ENCODE results near the gene VSIG10L2.
A peak's percentile ranks its signal among the peaks of the same experiment; 100 is the strongest.

VSIG10L2 gene

GRCh38 chr11:125960771-125961170 is 14.9 kb downstream of the VSIG10L2 start:
- no peak overlapping the region for H3K4me3 ChIP-seq (ENCODE audit: low read depth, low read length)
- TF ChIP-seq POLR2A (IDR thresholded peaks at IDR 0.05; ENCODE audit: extremely low read depth, insufficient read length) = no peak
- no peak for TF ChIP-seq MAX (IDR thresholded peaks at IDR 0.05; ENCODE audit: low read depth, low read length)
- TF ChIP-seq CTCF (IDR thresholded peaks at IDR 0.05; ENCODE audit: low read depth, low read length) = no peak
- TF ChIP-seq MYC (IDR thresholded peaks at IDR 0.05; ENCODE audit: low read depth, low read length) = no peak
- DNase-seq (ENCODE audit: low read depth) = no peak

DNA sequence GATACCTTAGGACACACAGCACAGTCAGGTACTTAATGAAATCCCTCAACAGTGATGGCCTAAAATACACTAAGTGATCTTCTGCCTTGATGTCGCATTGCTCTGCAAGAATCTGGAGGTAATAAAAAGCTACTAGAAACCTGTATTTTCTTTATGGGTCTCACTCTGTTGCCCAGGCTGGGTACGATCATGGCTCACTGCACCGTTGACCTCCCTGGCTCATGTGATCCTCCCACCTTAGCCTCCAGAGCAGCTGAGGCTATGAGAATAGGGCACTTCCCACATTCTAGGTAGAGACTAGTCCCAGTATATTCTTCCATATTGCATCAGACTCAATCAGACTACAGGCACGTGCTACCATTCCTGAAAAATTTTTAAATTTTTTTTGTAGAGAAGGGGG is 21.7 kb downstream of the VSIG10L2 start:
- TF ChIP-seq MAX (IDR thresholded peaks at IDR 0.05; ENCODE audit: low read depth, low read length) (no peak), POLR2A (IDR thresholded peaks at IDR 0.05; ENCODE audit: extremely low read depth, insufficient read length) (no peak), CTCF (IDR thresholded peaks at IDR 0.05; ENCODE audit: low read depth, low read length) (no peak), MYC (IDR thresholded peaks at IDR 0.05; ENCODE audit: low read depth, low read length) (no peak)
- no peak for DNase-seq (ENCODE audit: low read depth)

GRCh38 chr11:125968354-125968753 is 22.5 kb downstream of the VSIG10L2 start:
- no peak overlapping the region for H3K4me3 ChIP-seq (ENCODE audit: low read depth, low read length)
- TF ChIP-seq MYC (IDR thresholded peaks at IDR 0.05; ENCODE audit: low read depth, low read length) = no peak; the same call in 1 of the 2 replicates
- TF ChIP-seq MAX (IDR thresholded peaks at IDR 0.05; ENCODE audit: low read depth, low read length) = peak; percentile 54
- peak; percentile 84 for DNase-seq (ENCODE audit: low read depth)

More for the DNA sequence above, 21.7 kb downstream of the VSIG10L2 start:
- no peak overlapping the region for H3K4me3 ChIP-seq (ENCODE audit: low read depth, low read length)

DNA sequence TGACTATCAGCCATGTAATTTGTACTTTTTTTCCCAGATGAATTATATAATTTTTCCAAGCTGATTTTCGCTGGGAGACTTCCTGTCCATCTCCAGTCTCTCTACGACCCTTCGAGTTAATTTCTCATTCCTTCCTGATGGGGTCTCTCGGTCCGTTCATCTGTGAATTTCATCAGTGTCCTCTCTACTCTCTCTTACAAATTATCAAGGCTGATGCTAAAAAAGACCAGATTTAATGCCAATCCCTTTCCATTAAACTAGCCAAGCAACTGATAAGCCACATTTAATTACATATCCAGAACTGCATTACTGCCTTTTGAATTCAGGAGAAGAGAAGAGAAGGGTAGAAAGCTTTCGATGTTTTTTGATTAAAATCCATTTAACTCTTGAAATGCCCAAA is 25.8 kb downstream of the VSIG10L2 start:
- no peak for TF ChIP-seq POLR2A (IDR thresholded peaks at IDR 0.05; ENCODE audit: extremely low read depth, insufficient read length)
- no peak for TF ChIP-seq MAX (IDR thresholded peaks at IDR 0.05; ENCODE audit: low read depth, low read length)
- DNase-seq (ENCODE audit: low read depth) = no peak
- H3K4me3 ChIP-seq (ENCODE audit: low read depth, low read length) = no peak overlapping the region

DNA sequence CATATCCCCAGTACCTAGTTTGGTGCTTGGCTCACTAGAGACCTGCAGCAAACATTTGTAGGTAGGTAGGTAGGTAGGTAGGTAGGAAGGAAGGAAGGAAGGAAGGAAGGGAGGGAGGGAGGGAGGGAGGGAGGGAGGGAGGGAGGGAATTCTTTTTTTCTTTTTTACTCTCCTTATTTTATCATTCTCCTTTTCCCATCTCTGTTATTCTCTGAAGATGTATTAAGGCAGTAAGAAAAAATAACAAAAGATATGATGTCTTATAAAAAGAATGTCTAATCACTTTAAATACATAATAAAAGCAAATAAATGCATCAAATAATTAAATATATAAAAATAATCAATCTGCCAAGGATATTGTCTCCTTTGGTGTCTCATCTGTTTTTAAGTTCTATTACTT is 28.4 kb downstream of the VSIG10L2 start:
- H3K4me3 ChIP-seq (ENCODE audit: low read depth, low read length) = no peak overlapping the region
- no peak for DNase-seq (ENCODE audit: low read depth)
- TF ChIP-seq CTCF (IDR thresholded peaks at IDR 0.05; ENCODE audit: low read depth, low read length) = no peak
- TF ChIP-seq MYC (IDR thresholded peaks at IDR 0.05; ENCODE audit: low read depth, low read length) = no peak
- no peak for TF ChIP-seq MAX (IDR thresholded peaks at IDR 0.05; ENCODE audit: low read depth, low read length)

DNA sequence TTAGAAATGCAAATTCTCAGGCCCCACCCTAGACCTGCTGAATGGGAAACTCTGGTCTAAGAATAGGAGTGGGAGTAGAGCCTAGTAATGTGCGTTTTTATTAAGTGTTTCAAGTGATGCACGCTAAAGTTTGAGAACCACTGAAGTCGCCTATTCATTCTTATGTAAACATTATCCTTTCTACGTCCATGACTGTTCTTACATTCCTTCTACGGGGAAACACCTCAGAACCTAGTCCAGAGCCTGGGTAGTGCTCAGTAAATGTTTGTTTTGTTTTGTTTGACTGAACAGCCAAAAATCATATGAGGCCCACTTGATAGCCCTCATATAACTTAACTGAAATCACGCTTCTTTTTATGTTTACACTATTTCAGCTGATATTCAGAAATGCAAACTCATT is 29.8 kb downstream of the VSIG10L2 start:
- no peak for DNase-seq (ENCODE audit: low read depth)
- no peak overlapping the region for H3K4me3 ChIP-seq (ENCODE audit: low read depth, low read length)
- TF ChIP-seq MYC (IDR thresholded peaks at IDR 0.05; ENCODE audit: low read depth, low read length) = no peak
- no peak for TF ChIP-seq POLR2A (IDR thresholded peaks at IDR 0.05; ENCODE audit: extremely low read depth, insufficient read length)
- TF ChIP-seq MAX (IDR thresholded peaks at IDR 0.05; ENCODE audit: low read depth, low read length) = no peak
- TF ChIP-seq CTCF (IDR thresholded peaks at IDR 0.05; ENCODE audit: low read depth, low read length) = no peak

DNA sequence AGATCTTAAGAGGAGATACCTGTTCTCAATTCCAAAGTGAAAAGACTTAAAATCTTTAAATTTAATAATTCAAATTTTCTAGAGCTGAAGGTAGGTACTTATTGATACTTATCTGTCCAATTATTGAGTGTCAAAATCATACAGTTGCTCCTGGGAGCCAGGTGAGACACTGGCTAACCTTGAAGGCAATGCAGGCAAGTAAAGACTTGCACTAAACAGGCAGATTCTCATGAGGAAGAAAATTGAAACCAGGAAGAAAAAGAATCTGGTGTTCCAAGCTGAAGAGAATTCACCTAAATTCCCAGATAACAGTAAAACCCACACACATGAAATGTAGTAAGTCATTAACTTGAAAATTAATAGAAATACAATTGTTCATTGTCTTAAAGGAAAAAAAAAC is 30.3 kb downstream of the VSIG10L2 start:
- TF ChIP-seq MAX (IDR thresholded peaks at IDR 0.05; ENCODE audit: low read depth, low read length) = no peak
- TF ChIP-seq CTCF (IDR thresholded peaks at IDR 0.05; ENCODE audit: low read depth, low read length) = no peak
- no peak for TF ChIP-seq MYC (IDR thresholded peaks at IDR 0.05; ENCODE audit: low read depth, low read length)
- no peak for TF ChIP-seq POLR2A (IDR thresholded peaks at IDR 0.05; ENCODE audit: extremely low read depth, insufficient read length)
- H3K4me3 ChIP-seq (ENCODE audit: low read depth, low read length) = no peak overlapping the region
- DNase-seq (ENCODE audit: low read depth) = no peak
